ENCODE results near the gene CCDC85C.

CCDC85C gene

DNA sequence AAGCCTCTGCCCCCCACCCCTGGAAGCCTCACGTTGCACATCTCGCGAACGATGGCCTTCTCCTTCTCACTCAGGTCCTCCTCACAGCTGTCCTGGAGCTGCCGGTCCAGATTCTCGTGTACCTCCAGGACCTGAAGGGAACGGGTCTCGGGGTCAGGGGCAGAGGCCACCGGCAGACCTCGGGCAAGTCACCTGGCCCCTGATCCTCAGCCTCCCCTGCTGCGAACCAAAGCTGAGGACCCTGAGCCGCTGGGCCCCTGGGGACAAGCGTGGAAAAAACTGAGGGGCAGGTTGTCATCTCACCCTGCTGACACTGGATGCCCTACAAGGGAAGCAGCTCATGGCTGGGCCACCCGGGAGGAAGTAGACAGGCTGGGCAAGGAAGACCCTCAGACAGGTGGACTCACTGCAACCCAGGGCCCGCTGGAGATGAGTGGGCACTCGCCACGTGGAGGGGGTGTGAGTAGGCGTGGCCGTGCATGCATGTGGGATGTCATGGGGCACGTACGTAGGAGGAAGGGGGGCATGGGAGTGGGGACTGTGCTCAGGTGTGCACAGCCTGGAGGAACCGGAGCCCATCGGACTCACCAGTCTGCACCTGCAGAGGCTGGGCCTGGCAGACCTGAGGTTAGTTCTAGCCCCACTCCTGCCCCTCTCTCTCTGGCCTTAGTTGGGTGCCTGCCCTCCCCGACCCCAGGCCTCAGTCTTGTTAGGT lies 87.7 kb downstream of the CCDC85C start:
- FAIRE-seq (no peak), DNase-seq (ENCODE audit: insufficient read length, low spot score) (no peak)

DNA sequence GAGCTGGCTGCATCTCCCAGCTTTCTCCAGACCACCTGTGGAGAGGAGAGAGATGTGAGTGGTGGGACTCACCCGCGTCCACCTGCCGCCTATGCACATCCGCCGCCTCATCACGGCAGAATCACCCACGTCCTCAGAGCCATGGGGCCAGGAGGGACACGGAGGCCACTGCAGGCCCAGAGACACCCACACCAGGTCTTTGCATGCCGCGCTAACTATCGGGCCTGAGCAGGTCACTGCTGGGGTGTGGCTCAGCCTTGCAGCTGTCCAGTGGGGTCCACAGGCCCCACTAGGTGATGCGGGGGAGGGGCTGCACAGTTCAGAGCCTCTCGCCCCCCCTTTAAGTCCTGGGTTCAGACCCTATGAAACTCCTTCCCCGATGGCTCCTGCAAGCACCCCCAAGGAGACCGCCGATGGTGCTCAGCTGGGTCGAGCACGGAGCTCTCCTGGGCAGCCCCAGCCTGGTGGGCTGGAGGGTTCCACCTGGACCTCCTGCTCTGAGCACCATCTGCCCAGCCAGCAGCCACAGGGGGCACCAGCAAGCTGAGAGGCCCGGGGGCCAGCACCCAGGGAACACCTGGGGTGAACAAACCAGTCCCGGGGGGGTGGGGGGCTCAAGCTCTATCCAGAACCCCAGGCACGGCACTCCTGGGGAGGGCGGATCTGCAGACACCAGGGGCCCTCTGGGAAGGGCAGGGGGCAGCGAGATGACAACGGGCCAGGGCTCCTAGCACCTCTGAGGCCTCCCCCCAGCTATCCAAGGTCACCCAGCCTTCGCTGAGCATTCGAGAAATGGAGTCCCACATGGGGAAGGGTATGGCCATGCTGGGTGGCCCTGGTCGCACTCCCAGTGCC lies 88.5 kb downstream of the CCDC85C start:
- DNase-seq (ENCODE audit: insufficient read length, low spot score) = no peak
- FAIRE-seq = no peak

DNA sequence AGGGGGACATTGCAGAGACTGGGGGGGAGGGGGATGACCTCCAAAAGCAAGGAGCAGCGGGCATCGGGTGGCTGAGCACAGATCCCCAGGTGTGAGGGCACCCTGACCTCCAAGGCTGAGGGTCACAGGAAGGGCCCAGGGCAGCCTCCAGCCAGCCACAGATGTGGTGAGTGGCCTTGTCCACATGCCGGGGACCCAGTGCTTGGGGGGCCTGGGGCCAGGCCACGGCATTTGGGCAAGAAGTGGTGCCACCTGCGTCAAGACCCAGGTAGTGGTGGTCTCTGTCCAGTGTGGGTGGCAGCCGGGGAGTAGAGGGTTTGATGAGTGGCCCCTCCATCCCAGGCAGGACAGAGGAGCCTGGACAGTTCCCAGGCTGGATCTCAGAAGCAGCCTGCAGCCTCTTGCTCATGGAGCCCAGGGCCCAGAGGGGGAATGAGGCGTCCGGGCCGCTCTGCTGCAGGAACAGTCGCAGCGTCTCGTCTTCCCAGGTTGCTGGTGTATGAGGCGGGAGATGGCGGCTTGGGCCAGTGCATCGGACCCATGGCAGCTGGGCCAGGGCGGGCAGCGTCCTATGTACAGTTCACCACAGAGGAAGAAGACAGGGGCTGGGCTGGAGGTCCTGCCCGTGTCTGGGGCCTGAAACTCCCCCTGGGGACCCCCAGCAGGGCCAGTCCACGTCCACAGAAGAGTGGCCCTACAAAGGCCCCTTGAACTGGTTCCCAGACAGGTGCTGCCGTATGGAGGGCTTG lies 89.3 kb downstream of the CCDC85C start:
- DNase-seq (ENCODE audit: insufficient read length, low spot score) = no peak

DNA sequence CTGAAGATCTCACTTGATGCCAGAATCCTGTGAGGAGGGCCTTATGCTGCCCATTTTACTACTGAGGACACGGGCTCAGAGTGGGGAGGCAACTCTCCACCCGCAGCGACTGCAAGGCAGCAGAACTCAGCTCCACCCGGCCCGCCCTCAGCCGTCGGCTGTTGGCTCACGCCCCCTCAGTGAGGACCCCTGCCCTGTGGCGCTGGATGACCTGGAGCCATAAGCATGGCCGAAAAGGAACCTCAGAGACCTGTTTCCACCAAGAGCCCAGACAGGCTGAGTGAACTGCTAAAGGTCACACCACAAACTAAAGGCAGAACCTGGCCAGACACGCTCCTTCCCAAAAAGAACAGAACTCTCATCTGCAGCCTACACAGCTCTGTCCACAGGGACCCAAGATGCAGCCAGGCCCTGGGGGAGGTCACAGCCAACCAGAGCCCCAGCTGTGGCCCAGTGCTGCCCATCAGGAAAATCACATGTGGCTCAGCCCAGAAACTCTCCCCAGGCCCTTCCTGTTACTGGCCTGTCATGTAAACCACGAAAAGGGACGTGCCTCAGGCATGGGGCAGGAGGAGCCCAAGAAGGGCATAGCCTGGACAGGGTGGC lies 90.0 kb downstream of the CCDC85C start:
- no peak for FAIRE-seq
- DNase-seq (ENCODE audit: insufficient read length, low spot score) = no peak

More for the DNA sequence above, 89.3 kb downstream of the CCDC85C start:
- no peak for FAIRE-seq

DNA sequence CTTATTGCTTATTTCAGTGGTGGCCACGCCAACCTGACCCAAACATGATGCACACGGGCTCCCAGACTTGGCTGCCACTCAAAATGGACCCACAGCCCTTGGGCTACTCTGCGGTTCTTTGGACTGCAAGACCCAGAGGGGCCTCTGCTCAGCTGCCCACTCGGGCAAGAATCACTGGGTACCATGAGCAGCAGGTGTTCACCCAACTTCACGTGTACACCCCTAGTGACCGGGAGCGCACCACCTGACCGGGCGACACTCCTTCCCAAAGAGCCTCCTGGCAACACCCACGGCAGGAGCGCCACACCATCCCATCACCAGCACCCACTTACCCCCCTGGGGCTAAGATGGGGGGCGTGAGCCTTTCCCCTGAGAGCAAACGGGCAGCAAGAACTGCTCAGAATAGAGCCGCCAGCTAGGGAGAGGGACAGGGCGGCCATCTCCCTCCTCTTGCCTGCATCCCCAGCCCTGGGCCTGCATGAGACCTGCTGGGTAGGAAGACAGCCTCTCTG lies 90.8 kb downstream of the CCDC85C start:
- no peak for FAIRE-seq
- DNase-seq (ENCODE audit: insufficient read length, low spot score) = no peak

DNA sequence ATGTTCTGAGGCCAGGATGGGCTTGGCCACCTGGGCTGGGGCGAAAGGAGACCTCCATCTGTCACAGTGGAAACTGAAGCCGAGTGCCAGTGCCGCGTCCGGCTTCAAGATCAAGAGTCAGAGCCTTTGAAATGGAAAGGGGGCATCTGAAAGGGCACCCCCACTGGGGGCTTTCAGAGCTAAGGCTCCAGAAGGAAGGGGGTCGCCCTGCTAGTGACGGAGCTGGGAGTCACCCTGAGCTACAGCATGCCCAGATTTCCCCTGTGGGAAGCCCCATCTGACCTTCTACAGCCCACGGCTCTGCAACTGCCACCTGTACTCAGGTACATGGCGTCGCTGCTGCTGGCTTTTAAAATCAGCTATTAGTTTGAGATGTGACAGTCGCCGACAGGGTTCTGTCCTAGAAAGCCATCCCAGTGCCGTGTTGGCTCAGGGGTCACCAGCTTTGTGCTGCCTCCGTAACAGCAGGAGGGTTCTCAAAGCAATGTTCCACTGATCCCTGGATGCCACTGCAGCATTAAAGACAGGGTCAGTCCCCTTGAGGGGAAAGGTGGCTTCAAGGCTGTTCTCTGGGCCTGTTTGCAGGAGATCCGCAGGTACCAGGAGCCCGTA lies 91.3 kb downstream of the CCDC85C start:
- no peak for DNase-seq (ENCODE audit: insufficient read length, low spot score)
- FAIRE-seq = no peak

DNA sequence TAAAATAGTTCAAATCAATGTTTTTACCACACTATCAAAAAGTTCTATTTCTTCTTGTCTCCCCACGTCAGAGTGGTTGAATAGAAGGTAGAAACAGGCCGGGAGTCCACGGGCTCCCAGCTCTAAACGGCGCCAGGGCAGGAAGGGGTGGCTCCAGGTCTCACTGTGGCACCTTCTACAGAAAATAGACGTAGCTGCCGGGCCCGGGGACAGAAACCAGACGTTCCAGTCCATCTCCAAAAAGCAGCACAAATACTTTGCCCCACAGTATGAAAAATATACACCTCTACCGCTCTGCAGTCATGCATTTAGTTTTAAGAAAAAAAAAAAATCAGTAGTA lies 91.9 kb downstream of the CCDC85C start:
- FAIRE-seq (no peak), DNase-seq (ENCODE audit: insufficient read length, low spot score) (no peak)

DNA sequence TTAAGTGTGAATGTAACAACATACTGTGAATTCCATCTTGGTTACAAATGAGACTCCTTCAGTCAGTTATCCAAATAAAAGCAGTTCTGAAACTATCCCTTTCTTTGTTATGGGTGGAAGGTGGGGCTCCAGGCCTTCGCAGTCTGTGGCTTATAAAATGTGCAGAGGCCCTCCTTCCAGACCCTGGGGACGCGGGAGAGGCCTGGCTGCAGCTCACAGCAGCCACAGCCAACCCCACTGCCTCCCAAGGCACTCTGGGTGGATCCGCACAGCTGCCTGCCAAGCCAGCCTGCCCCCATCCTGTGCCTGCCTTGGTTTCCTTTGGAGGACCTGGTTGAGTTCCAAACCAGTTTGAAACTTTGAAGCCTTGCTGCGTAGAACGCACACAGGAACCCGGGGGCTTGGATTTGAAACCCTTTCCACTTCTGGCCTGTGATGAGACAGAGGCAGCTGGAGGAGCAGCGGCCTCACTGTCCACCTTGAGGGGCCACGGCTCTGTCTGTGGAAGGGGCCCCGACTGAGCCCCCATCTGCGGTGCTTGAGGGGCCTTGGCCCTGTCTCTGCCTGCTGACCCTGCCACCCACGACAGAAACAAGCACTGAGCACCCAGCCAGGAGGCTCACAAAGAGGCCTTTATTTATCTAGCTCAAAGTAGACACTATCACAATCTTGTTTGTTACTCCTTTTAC lies 92.4 kb downstream of the CCDC85C start:
- FAIRE-seq (no peak), DNase-seq (ENCODE audit: insufficient read length, low spot score) (no peak)

DNA sequence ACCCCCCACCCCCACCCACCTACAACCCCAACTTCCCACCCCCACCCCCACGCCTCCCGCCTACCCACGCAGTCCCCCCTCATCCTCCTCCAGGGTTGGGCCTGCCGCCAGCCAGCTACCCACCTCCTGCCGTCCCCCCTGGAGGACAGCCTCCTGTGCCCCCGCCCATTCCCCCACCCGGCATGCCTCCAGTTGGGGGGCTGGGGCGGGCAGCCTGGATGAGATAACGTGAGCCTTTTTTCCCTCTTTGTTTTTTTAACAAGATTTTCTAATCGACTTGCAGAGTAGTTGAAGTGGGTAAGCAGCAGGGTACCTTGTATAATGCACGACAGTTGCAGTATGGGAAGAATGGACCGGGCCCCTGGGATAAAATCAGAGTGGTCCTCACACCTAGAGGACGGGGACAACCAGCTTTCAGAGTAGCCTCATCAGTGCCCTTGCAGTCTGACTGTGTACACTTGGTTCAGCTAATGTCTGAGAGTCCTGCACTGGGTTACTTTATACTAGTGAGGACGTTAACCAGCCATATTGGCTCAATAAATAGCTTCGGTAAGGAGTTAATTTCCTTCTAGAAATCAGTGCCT lies 93.4 kb downstream of the CCDC85C start:
- DNase-seq (ENCODE audit: insufficient read length, low spot score) (no peak), FAIRE-seq (no peak)

DNA sequence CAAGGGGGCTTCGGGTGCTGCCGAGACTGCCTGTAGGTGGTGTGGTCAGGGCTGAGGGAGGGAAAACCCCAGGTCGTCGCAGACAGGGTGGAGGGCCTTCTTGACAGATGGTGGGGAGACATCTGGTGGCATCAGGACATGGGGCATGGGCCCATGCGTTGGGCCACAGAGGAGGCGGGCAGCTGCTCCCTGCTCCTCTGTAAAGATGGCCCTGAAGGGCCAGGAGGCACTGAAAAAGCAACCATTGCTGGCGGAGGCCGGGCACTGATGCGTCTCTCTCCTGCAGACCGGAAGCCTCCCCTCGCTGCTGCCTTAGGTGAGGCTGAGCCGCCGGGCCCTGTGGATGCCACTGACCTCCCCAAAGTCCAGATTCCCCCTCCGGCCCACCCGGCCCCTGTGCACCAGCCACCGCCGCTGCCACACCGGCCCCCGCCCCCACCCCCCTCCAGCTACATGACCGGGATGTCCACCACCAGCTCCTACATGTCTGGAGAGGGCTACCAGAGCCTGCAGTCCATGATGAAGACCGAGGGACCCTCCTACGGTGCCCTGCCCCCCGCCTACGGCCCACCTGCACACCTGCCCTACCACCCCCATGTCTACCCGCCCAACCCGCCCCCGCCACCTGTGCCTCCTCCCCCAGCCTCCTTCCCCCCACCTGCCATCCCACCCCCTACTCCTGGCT lies 94.0 kb downstream of the CCDC85C start:
- DNase-seq (ENCODE audit: insufficient read length, low spot score) (no peak), FAIRE-seq (no peak)

DNA sequence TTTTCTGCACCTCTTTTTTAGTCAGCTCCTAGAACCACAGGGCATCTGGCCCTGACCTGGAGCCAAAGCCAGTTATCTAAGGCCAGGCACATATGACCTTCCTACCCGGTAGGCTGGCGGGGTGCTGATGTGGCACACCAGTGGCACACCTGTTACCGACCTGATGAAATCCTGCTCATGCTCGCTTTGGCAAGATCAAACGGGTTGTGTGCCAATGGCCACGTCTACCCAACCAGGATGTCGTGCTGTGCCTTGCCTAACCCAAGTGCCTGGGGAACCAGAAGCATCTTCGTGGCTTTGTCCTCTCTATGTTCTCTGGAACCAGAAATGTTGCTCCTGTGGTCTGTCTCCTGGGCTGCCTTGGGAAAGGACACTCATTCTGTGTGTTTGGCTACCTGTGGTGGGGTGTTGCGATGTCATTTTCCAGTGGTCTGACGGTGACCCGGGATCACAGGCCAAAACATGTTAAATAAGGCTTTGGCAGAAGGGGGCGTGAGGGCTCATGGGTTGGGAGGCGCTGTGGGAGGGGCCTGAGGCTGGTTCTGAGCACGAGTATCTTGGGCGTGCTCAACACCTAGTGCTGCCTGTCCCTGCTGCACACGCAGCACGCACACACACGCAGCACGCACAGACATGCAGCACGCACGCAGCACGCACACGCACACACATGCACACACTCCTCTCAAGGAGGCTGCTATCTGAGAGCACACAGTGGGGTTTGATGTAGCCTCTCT lies 94.9 kb downstream of the CCDC85C start:
- DNase-seq (ENCODE audit: insufficient read length, low spot score) (no peak), FAIRE-seq (no peak)

DNA sequence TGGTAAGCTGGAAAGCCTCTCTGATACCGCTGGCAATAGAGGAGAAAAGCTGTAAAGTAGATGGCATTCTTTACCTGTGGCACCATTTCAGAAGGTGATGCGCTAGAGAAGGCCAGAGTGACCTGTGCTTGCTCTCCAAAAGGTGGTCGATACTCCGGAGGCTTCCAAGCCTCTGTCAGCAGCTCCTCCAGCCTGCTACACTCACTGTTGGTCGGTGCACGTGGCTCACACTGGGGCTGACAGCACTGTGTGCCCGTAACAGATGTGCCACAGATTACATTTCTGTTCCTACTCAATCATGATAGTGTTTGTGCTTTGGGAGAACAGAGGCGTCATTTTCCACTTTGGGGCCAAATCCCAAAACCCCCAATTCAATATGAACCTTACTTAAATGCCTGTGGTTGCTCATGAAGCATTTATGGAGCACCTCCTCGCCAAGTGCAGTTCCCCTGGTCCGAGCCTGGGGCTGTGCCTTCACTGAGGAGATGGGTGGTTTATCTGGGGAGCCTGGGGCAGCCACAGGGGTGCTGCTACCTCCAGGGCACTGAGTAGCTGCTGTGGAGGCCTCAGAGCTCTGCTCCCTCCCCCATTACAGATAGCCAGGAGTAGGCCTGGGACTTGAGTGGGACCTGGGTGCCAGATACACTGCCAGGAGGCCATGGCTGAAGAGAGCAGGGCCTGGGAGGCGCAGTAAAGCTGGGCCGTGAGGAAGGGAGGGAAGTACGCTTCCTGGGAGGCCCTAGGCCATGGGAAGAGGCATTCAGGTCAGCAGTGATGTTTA lies 96.0 kb downstream of the CCDC85C start:
- FAIRE-seq = no peak

DNA sequence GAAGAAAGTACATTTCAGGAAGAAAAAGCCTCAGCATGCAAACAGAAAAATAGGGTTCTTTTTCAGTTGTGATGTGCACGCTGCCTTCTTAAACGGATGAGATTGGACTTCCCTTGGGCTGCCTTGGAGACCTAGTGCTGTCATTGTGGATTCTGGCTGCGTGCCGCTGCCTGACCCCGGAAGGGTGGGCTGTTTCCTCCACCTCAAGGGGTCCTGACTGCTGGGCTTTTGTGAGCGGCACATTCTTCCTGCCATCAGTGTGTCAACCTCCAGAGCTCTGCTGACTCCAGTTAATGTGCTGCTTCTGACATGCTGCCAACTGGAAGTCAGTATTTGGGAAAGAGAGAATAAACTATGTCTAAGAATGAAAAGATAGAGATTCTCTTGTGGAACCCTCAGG lies 97.7 kb downstream of the CCDC85C start:
- FAIRE-seq (no peak), DNase-seq (ENCODE audit: insufficient read length, low spot score) (no peak)

More for the DNA sequence above, 96.0 kb downstream of the CCDC85C start:
- no peak for DNase-seq (ENCODE audit: insufficient read length, low spot score)

DNA sequence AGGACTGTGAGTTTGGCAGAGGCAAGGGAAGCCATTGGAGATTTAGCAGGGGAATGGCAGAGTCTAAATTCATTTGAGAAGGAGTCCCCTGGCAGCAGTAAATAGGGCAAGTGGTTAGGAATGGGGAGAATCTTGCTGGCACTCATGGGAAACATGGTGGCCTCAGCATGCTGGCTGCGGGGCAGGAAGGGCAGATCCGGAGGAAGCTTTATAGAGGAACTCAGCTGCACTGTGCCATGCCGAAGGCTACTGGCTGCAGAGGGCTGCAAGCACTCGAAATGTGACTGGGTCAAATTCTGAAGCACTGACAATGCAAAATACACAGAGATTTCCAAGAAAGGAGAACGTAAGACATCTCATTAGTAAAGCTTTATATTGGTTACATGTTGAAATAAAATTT lies 98.9 kb downstream of the CCDC85C start:
- DNase-seq (ENCODE audit: insufficient read length, low spot score) (no peak), FAIRE-seq (no peak)

DNA sequence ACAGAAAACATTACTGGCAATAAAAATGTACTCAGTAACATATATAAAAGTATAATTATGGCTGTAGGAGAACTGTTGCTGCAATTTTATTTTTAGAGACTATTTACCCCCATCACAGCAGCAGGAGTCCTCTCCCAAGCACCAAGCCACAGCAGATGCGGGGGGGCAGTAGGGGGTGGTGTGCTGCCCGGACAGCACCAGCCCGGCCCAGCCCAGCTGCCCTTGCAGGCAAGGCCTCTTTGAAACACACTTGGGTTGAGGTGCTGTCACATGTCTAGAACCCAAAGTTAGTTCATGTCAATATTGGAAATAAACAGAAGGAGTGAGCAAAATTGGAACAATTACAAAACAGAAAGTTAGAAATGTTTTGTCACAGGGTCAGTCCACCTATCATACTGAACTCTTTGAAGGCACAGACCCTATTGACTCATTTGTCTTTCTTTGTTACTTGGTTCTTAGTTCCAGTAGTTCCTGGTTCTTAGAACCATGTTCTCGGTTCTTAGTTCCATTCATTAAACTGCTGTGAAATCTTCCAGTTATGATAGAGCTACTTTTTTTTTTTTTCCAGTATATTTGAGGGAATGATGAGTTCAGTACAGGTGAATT lies 100.1 kb downstream of the CCDC85C start:
- DNase-seq (ENCODE audit: insufficient read length, low spot score) (no peak), FAIRE-seq (no peak)

DNA sequence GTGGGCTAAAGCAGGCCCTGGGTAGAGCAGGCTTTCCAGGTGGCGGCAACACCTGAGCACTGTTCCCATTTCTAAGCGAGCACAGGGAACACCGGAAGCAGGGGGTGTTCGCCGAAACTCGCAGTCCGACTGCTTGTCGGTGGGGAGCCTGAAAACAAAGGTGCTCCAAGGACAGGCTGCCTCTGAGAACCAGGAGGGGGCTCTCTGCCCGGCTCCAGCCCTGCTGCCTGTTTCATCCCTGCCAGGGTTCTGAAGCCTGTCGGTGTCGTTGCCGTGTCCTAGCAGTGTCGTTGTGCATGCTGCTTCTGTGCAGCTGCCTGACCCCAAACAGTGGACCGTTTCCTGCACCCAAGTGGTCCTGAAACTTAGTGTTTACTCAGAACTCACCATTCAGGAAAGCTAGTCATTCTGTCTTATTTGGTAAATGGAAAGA lies 101.0 kb downstream of the CCDC85C start:
- DNase-seq (ENCODE audit: insufficient read length, low spot score) (no peak), FAIRE-seq (no peak)

DNA sequence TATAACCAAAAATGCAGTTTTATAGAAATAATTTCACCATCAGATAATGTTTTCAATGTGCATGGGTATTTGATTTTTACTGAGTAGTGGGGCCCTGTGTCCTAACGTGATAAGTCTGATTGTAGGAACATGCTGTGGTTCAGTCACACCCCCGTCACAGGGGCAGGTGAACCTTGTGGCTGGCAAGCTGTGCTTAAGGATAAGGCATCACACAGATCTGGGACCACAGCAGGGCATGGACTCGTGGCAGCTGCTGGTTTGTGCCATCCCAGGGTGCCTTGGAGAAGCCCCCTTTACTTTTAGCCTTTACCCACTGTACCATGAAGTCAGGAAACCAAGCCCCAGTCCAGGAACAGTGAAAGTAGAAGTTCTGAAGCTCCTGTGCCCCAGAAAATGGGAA lies 106.1 kb downstream of the CCDC85C start:
- DNase-seq (ENCODE audit: insufficient read length, low spot score) (no peak), FAIRE-seq (no peak)
